ENCODE results near the gene ANKRD28.
"Not testable (repeated sequence)": the region's sequence is repeated elsewhere in the genome, so short reads cannot be mapped to it uniquely, and the experiment has no call there.

ANKRD28 gene

GRCh38 chr3:15755780-15756179, 42.0 kb downstream of the ANKRD28 start:
- peaks cover 2% of the 10 kb centered on the region for H3K36me3 ChIP-seq (ENCODE audit: insufficient read depth, low read length)
- no peak overlapping the region for H3K4me3 ChIP-seq (ENCODE audit: low read length)
- no peak overlapping the region for H2AFZ ChIP-seq (ENCODE audit: low read depth, low read length)
- H3K27me3 ChIP-seq (ENCODE audit: insufficient read depth, low read length), result no peaks in the 10 kb centered on the region
- no peaks in the 10 kb centered on the region for H3K9me3 ChIP-seq (ENCODE audit: low read length)
- peaks cover 9% of the 10 kb centered on the region for H3K4me1 ChIP-seq (ENCODE audit: insufficient read depth, low read length)

GRCh38 chr3:15755181-15755580, 42.6 kb downstream of the ANKRD28 start:
- Histone ChIP-seq H3K27me3 (ENCODE audit: insufficient read depth, low read length) (no peaks in the 10 kb centered on the region), H3K4me1 (ENCODE audit: insufficient read depth, low read length) (peaks cover 9% of the 10 kb centered on the region), H3K36me3 (ENCODE audit: insufficient read depth, low read length) (peaks cover 2% of the 10 kb centered on the region), H2AFZ (ENCODE audit: low read depth, low read length) (no peak overlapping the region), H3K4me3 (ENCODE audit: low read length) (no peak overlapping the region), H3K9me3 (ENCODE audit: low read length) (peaks cover 3% of the 10 kb centered on the region)

- no peaks in the 10 kb centered on the region for H3K27me3 ChIP-seq (ENCODE audit: insufficient read depth, low read length)
- peaks cover 9% of the 10 kb centered on the region for H3K4me1 ChIP-seq (ENCODE audit: insufficient read depth, low read length)
- no peak overlapping the region for H3K4me3 ChIP-seq (ENCODE audit: low read length)
- H3K36me3 ChIP-seq (ENCODE audit: insufficient read depth, low read length), result peaks cover 7% of the 10 kb centered on the region
- peaks cover 3% of the 10 kb centered on the region for H3K9me3 ChIP-seq (ENCODE audit: low read length)
- H2AFZ ChIP-seq (ENCODE audit: low read depth, low read length), result no peak overlapping the region
These were observed 43.7 kb downstream of the ANKRD28 start for GRCh38 chr3:15754047-15754446.

- Histone ChIP-seq H3K4me1 (ENCODE audit: insufficient read depth, low read length) (peaks cover 9% of the 10 kb centered on the region), H3K4me3 (ENCODE audit: low read length) (no peak overlapping the region), H3K27me3 (ENCODE audit: insufficient read depth, low read length) (no peaks in the 10 kb centered on the region), H2AFZ (ENCODE audit: low read depth, low read length) (no peak overlapping the region), H3K9me3 (ENCODE audit: low read length) (peaks cover 3% of the 10 kb centered on the region), H3K36me3 (ENCODE audit: insufficient read depth, low read length) (peaks cover 13% of the 10 kb centered on the region)
These were observed 44.6 kb downstream of the ANKRD28 start for GRCh38 chr3:15753056-15753710.

GRCh38 chr3:15750879-15751278, 46.9 kb downstream of the ANKRD28 start:
- Histone ChIP-seq H3K27me3 (ENCODE audit: insufficient read depth, low read length) (no peaks in the 10 kb centered on the region), H3K4me3 (ENCODE audit: low read length) (no peak overlapping the region), H3K36me3 (ENCODE audit: insufficient read depth, low read length) (peaks cover 14% of the 10 kb centered on the region), H3K4me1 (ENCODE audit: insufficient read depth, low read length) (no peaks in the 10 kb centered on the region), H3K9me3 (ENCODE audit: low read length) (peaks cover 6% of the 10 kb centered on the region), H2AFZ (ENCODE audit: low read depth, low read length) (no peak overlapping the region)

GRCh38 chr3:15750143-15750542, 47.6 kb downstream of the ANKRD28 start:
- Histone ChIP-seq H3K4me3 (ENCODE audit: low read length) (no peak overlapping the region), H3K4me1 (ENCODE audit: insufficient read depth, low read length) (no peaks in the 10 kb centered on the region), H2AFZ (ENCODE audit: low read depth, low read length) (no peak overlapping the region), H3K27me3 (ENCODE audit: insufficient read depth, low read length) (no peaks in the 10 kb centered on the region), H3K36me3 (ENCODE audit: insufficient read depth, low read length) (peaks cover 14% of the 10 kb centered on the region), H3K9me3 (ENCODE audit: low read length) (peaks cover 6% of the 10 kb centered on the region)

- not testable (repeated sequence) for H3K4me3 ChIP-seq (ENCODE audit: low read length); H3K4me1 ChIP-seq (ENCODE audit: insufficient read depth, low read length); H3K27me3 ChIP-seq (ENCODE audit: insufficient read depth, low read length); H2AFZ ChIP-seq (ENCODE audit: low read depth, low read length); H3K9me3 ChIP-seq (ENCODE audit: low read length)
- peaks cover 11% of the 10 kb centered on the region for H3K36me3 ChIP-seq (ENCODE audit: insufficient read depth, low read length)
These were observed 51.9 kb downstream of the ANKRD28 start for GRCh38 chr3:15745896-15746295.

- peaks cover 3% of the 10 kb centered on the region for H3K9me3 ChIP-seq (ENCODE audit: low read length)
- H3K27me3 ChIP-seq (ENCODE audit: insufficient read depth, low read length), result no peaks in the 10 kb centered on the region
- no peak overlapping the region for H3K4me3 ChIP-seq (ENCODE audit: low read length)
- H3K4me1 ChIP-seq (ENCODE audit: insufficient read depth, low read length), result no peaks in the 10 kb centered on the region
- no peak overlapping the region for H2AFZ ChIP-seq (ENCODE audit: low read depth, low read length)
- peaks cover 7% of the 10 kb centered on the region for H3K36me3 ChIP-seq (ENCODE audit: insufficient read depth, low read length)
These were observed 53.6 kb downstream of the ANKRD28 start for GRCh38 chr3:15744176-15744575.

- Histone ChIP-seq H3K36me3 (ENCODE audit: insufficient read depth, low read length) (peaks cover 5% of the 10 kb centered on the region), H3K4me3 (ENCODE audit: low read length) (no peak overlapping the region), H3K9me3 (ENCODE audit: low read length) (peaks cover 3% of the 10 kb centered on the region)
These were observed 54.2 kb downstream of the ANKRD28 start for GRCh38 chr3:15743587-15744009.

GRCh38 chr3:15742236-15742635, 55.5 kb downstream of the ANKRD28 start:
- not testable (repeated sequence) for H3K36me3 ChIP-seq (ENCODE audit: insufficient read depth, low read length); H3K4me3 ChIP-seq (ENCODE audit: low read length)

More at GRCh38 chr3:15743587-15744009, 54.2 kb downstream of the ANKRD28 start:
- H2AFZ ChIP-seq (ENCODE audit: low read depth, low read length), result no peak overlapping the region
- H3K4me1 ChIP-seq (ENCODE audit: insufficient read depth, low read length), result no peaks in the 10 kb centered on the region
- H3K27me3 ChIP-seq (ENCODE audit: insufficient read depth, low read length), result no peaks in the 10 kb centered on the region

GRCh38 chr3:15738616-15739005, 59.2 kb downstream of the ANKRD28 start:
- H3K4me3 ChIP-seq (ENCODE audit: low read length); H2AFZ ChIP-seq (ENCODE audit: low read depth, low read length); H3K27me3 ChIP-seq (ENCODE audit: insufficient read depth, low read length); H3K9me3 ChIP-seq (ENCODE audit: low read length); H3K4me1 ChIP-seq (ENCODE audit: insufficient read depth, low read length): not testable (repeated sequence)
- peaks cover 15% of the 10 kb centered on the region for H3K36me3 ChIP-seq (ENCODE audit: insufficient read depth, low read length)

More at GRCh38 chr3:15742236-15742635, 55.5 kb downstream of the ANKRD28 start:
- H3K9me3 ChIP-seq (ENCODE audit: low read length); H3K4me1 ChIP-seq (ENCODE audit: insufficient read depth, low read length); H2AFZ ChIP-seq (ENCODE audit: low read depth, low read length); H3K27me3 ChIP-seq (ENCODE audit: insufficient read depth, low read length): not testable (repeated sequence)

- Histone ChIP-seq H3K9me3 (ENCODE audit: low read length) (peaks cover 2% of the 10 kb centered on the region), H2AFZ (ENCODE audit: low read depth, low read length) (no peak overlapping the region), H3K4me1 (ENCODE audit: insufficient read depth, low read length) (no peaks in the 10 kb centered on the region), H3K27me3 (ENCODE audit: insufficient read depth, low read length) (no peaks in the 10 kb centered on the region), H3K4me3 (ENCODE audit: low read length) (no peak overlapping the region), H3K36me3 (ENCODE audit: insufficient read depth, low read length) (peaks cover 18% of the 10 kb centered on the region)
These were observed 66.8 kb downstream of the ANKRD28 start for GRCh38 chr3:15731024-15731423.

- H3K9me3 ChIP-seq (ENCODE audit: low read length), result peaks cover 2% of the 10 kb centered on the region
- H2AFZ ChIP-seq (ENCODE audit: low read depth, low read length), result no peak overlapping the region
- H3K36me3 ChIP-seq (ENCODE audit: insufficient read depth, low read length), result peaks cover 13% of the 10 kb centered on the region
- H3K4me1 ChIP-seq (ENCODE audit: insufficient read depth, low read length), result no peaks in the 10 kb centered on the region
- H3K4me3 ChIP-seq (ENCODE audit: low read length), result no peak overlapping the region
- H3K27me3 ChIP-seq (ENCODE audit: insufficient read depth, low read length), result no peaks in the 10 kb centered on the region
These were observed 69.0 kb downstream of the ANKRD28 start for GRCh38 chr3:15728766-15729165.

- Histone ChIP-seq H2AFZ (ENCODE audit: low read depth, low read length) (no peak overlapping the region), H3K27me3 (ENCODE audit: insufficient read depth, low read length) (no peaks in the 10 kb centered on the region), H3K36me3 (ENCODE audit: insufficient read depth, low read length) (peaks cover 16% of the 10 kb centered on the region), H3K4me3 (ENCODE audit: low read length) (no peak overlapping the region), H3K9me3 (ENCODE audit: low read length) (peaks cover 1% of the 10 kb centered on the region), H3K4me1 (ENCODE audit: insufficient read depth, low read length) (no peaks in the 10 kb centered on the region)
These were observed 70.9 kb downstream of the ANKRD28 start for GRCh38 chr3:15726881-15727280.

Data from neuron (in vitro differentiated cells).